Measurements from ENCODE around the gene BSG. TPM values are rescaled to one million over a fixed set of nuclear protein-coding genes. Genes with fewer than 3 reads are reported as not detected.
A peak's percentile ranks its signal among the peaks of the same experiment; 100 is the strongest.

BSG gene
- total and polyA plus RNA-seq, 2 experiments from 2014 or later, result 957 to 973 TPM

- TF ChIP-seq ZNF462 (CRISPR knock-in tag; IDR thresholded peaks at IDR 0.05) (no peak), JUNB (IDR thresholded peaks at IDR 0.05; ENCODE audit: unreplicated experiment) (no peak), ZNF331 (CRISPR knock-in tag; IDR thresholded peaks at IDR 0.05; ENCODE audit: low read depth) (no peak)
Observed at GRCh38 chr19:609004-609346, 36.6 kb downstream of the BSG start (continued).

- no peak for DNase-seq (ENCODE audit: low spot score)
- H3K4me3 Mint-ChIP-seq, result no peak overlapping the region
- H3K9me2 ChIP-seq (ENCODE audit: insufficient read depth), result no peaks in the 10 kb centered on the region
- no peak for TF ChIP-seq CTCF (conservative IDR thresholded peaks at IDR 0.05; ENCODE audit: low read depth in 2 of 2)
- TF ChIP-seq ZNF114 (CRISPR knock-in tag; IDR thresholded peaks at IDR 0.05), result no peak
- no peak for TF ChIP-seq EZH2 (IDR thresholded peaks at IDR 0.05; ENCODE audit: low read depth, unreplicated experiment)
- no peak for TF ChIP-seq NANOG (IDR thresholded peaks at IDR 0.05; ENCODE audit: borderline replicate concordance)
- no peak for TF ChIP-seq CREB1 (CRISPR knock-in tag; IDR thresholded peaks at IDR 0.05; ENCODE audit: low read depth)
- TF ChIP-seq REST (IDR thresholded peaks at IDR 0.05; ENCODE audit: unreplicated experiment), result no peak
- no peak for TF ChIP-seq POLR2AphosphoS5 (IDR thresholded peaks at IDR 0.05; ENCODE audit: low read depth)
- ATAC-seq, result peak; percentile 26; the same call in 2 of the 3 replicates
- no peak overlapping the region for H3K4me2 ChIP-seq
- H3K27me3 ChIP-seq (ENCODE audit: insufficient read depth), result no peaks in the 10 kb centered on the region
- peaks cover 8% of the 10 kb centered on the region; the same call in 1 of the 3 replicates for H3K9me3 Mint-ChIP-seq
- H3K36me3 ChIP-seq (ENCODE audit: insufficient read depth), result no peaks in the 10 kb centered on the region
- peaks cover 5% of the 10 kb centered on the region; the same call in 1 of the 3 replicates for H3K36me3 Mint-ChIP-seq (ENCODE audit: low read depth)
- H4K20me1 ChIP-seq (replicated peaks; ENCODE audit: insufficient read depth), result no peaks in the 10 kb centered on the region; the same call in none of the 2 replicates
- H3F3A ChIP-seq (replicated peaks; ENCODE audit: low read depth), result no peaks in the 10 kb centered on the region
- H3K4me1 Mint-ChIP-seq, result peaks cover 4% of the 10 kb centered on the region
- no peak overlapping the region for H2AFZ ChIP-seq
- no peak overlapping the region for H3K27ac ChIP-seq (ENCODE audit: low read depth)
- H3K27ac Mint-ChIP-seq, result no peak overlapping the region; the same call in 1 of the 2 replicates
- no peaks in the 10 kb centered on the region for H3K79me2 ChIP-seq (replicated peaks; ENCODE audit: insufficient read depth)
- peaks cover 12% of the 10 kb centered on the region for H3K27me3 Mint-ChIP-seq (ENCODE audit: insufficient read depth, low read depth, poor library complexity)
- no peak overlapping the region for H3K4me3 ChIP-seq
- H3K4me1 ChIP-seq (ENCODE audit: insufficient read depth), result no peaks in the 10 kb centered on the region
Observed at GRCh38 chr19:610071-610800, 37.8 kb downstream of the BSG start.
